Thyroid gland (tissue), 4 donors: ENCODE measurements around the gene MEP1B. TPM values are rescaled to one million over a fixed set of nuclear protein-coding genes. Genes with fewer than 3 reads are reported as not detected.

Experiments
- DNase-seq, 2 donors: peaks; one replicate each; pipeline ENCODE4 v3.0.0-alpha.2; 2019
- H3K27ac ChIP-seq, 3 donors: fragments of 200-600 bp; sonication (generic); 1 replicate in 2 of 3; 2 replicates in 1 of 3; pipeline ENCODE4 v1.5.1; 2016 to 2019; ENCODE audit warnings: mild to moderate bottlenecking in 1 of 3, moderate library complexity in 1 of 3
- H3K27me3 ChIP-seq: fragments of 200-600 bp; sonication (generic); one replicate; pipeline ENCODE4 v1.5.1; 2019
- H3K36me3 ChIP-seq, 2 donors: fragments of 200-600 bp; sonication (generic); one replicate each; pipeline ENCODE4 v1.5.1; 2016 to 2019
- H3K4me1 ChIP-seq, 2 donors: fragments of 200-600 bp; sonication (generic); one replicate each; pipeline ENCODE4 v1.5.1; 2017 to 2019
- H3K4me3 ChIP-seq, 3 donors: fragments of 200-600 bp; sonication (generic); replicated peaks in 1 of 3; 1 replicate in 2 of 3; 2 replicates in 1 of 3; pipeline ENCODE4 v1.5.1; 2016; ENCODE audit warnings: mild to moderate bottlenecking in 1 of 3
- H3K9me3 ChIP-seq: fragments of 200-600 bp; sonication (generic); one replicate; pipeline ENCODE4 v1.5.1; 2017
- POLR2A ChIP-seq, 2 donors: fragments of 450-650 bp; IDR thresholded peaks; one replicate each; pipeline ENCODE4 v1.6.1; 2017; ENCODE audit warnings: antibody characterized with exemption in 2 of 2, mild to moderate bottlenecking in 2 of 2, moderate library complexity in 1 of 2
- WGBS, 2 donors: methylation state at CpG; one replicate each; pipeline ENCODE4 v1.1.5; 2017; 5-methylcytosine and 5-hydroxymethylcytosine counted together
- intact Hi-C: fragments of 100-400 bp; cut with DNase I; formaldehyde crosslinking; loops from one replicate; pipeline ENCODE4 v1.15.1; 2023
- total RNA-seq, 4 donors: library from RNA; depleted of rRNA; stranded (reverse); fragments of >200 nt; gene quantifications; one replicate each; pipeline ENCODE4 v1.2.3, GENCODE V29; 2016
- TF ChIP-seq, protein P1 (sequence below), 6 experiments: fragments of 200-600 bp in 3 of 6; fragments of 450-650 bp in 3 of 6; sonication (generic) in 3 of 6; IDR thresholded peaks; one replicate each; pipeline ENCODE4 v1.5.1; 2016 to 2019; ENCODE audit warnings: antibody characterized with exemption in 6 of 6, mild to moderate bottlenecking in 2 of 6, inconsistent platforms in 1 of 6, moderate library complexity in 1 of 6

Gene MEP1B
- total RNA-seq, 4 donors from 2014 or later = 0.38 TPM; not detected in 3

DNA sequence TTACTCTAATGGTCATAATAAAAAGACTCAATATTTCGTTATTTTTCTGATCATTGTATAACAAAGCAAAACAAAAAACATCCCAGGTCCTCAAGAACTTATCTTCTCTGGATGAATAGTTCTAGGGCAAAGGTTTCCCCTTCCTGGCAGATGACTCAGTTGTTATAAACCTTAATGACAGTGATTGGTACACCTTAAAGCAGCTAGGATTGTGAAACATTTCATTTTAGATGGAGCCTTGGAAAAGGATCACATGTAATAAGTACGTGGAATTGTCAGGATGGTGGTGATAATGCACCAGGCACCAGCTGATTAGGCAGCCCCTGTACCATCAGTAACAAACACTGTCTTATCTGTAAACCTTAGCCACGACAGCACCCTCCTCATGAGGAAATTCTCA lies 47.2 kb downstream of the MEP1B start:
- 58 to 88% methylated on average over 3 of the region's 3 CpGs for WGBS, 2 donors
- H3K36me3 ChIP-seq = no peaks in the 10 kb centered on the region
- intact Hi-C loops = no loop called here
- H3K27me3 ChIP-seq = no peaks in the 10 kb centered on the region
- no peak overlapping the region for H3K27ac ChIP-seq
- no peaks in the 10 kb centered on the region for H3K4me1 ChIP-seq
- no peaks in the 10 kb centered on the region for H3K9me3 ChIP-seq
- TF ChIP-seq, protein P1, sequence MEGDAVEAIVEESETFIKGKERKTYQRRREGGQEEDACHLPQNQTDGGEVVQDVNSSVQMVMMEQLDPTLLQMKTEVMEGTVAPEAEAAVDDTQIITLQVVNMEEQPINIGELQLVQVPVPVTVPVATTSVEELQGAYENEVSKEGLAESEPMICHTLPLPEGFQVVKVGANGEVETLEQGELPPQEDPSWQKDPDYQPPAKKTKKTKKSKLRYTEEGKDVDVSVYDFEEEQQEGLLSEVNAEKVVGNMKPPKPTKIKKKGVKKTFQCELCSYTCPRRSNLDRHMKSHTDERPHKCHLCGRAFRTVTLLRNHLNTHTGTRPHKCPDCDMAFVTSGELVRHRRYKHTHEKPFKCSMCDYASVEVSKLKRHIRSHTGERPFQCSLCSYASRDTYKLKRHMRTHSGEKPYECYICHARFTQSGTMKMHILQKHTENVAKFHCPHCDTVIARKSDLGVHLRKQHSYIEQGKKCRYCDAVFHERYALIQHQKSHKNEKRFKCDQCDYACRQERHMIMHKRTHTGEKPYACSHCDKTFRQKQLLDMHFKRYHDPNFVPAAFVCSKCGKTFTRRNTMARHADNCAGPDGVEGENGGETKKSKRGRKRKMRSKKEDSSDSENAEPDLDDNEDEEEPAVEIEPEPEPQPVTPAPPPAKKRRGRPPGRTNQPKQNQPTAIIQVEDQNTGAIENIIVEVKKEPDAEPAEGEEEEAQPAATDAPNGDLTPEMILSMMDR (IDR thresholded peaks at IDR 0.05) = no peak
- TF ChIP-seq POLR2A (IDR thresholded peaks at IDR 0.05) = no peak
- no peak overlapping the region for H3K4me3 ChIP-seq
- DNase-seq = no peak

DNA sequence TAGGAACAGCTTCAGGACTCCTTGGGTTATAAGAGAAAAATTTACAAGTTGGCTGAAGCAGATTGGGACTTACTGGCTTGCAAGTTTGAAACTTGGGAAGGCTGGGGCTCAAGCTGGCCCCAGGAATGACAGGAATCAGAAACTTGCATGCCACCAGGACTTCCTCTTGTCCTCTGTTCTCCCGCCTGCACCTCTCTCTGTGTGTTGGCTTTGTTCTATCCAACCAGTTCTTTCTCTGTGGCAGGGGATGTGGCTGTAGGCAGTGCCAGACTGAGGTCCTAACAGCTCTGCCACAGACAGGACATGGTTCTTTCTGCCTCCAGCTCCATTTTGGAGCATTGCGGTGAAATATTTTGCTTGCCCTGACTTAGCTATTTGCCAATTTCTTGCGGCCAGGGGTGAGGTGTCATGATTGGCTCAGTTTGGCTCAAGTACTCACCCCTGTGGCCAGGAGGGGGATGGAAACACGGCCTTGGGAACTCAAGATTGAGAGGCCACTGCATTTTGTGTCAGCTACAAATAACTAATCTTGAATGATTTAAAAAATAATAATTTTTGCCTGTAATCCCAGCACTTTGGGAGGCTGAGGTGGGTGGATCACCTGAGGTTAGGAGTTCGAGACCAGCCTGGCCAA lies 48.9 kb downstream of the MEP1B start:
- no peaks in the 10 kb centered on the region for H3K9me3 ChIP-seq
- intact Hi-C loops = no loop called here
- H3K4me1 ChIP-seq = no peaks in the 10 kb centered on the region
- no peak for DNase-seq
- no peak overlapping the region for H3K27ac ChIP-seq
- WGBS, 2 donors = 92% methylated on average over 5 of the region's 5 CpGs
- no peaks in the 10 kb centered on the region for H3K27me3 ChIP-seq
- H3K36me3 ChIP-seq = no peaks in the 10 kb centered on the region
- no peak overlapping the region for H3K4me3 ChIP-seq
- no peak for TF ChIP-seq POLR2A (IDR thresholded peaks at IDR 0.05)
- TF ChIP-seq, protein P1 (IDR thresholded peaks at IDR 0.05) = no peak

DNA sequence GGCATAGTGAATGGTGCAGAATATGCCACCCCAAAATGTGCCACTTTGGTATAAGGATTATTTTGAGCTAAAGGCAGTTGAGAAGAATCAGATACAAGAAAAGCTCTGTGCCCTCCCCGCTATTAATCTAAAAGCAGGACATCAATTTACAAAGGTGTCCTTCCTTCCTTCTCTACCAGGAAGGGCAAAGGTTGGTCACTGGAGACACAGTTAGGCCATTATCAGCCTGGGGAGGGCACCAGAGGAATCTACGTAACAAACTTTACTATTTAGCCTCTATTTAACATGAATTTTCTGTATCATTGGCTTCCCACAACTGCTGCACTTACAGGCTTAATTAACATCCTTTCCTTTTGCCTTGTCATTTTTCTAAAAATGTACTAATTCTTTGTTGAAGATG lies 52.6 kb downstream of the MEP1B start:
- no peak for DNase-seq
- Histone ChIP-seq H3K9me3 (no peaks in the 10 kb centered on the region), H3K36me3 (no peaks in the 10 kb centered on the region), H3K4me3 (no peak overlapping the region), H3K27ac (no peak overlapping the region), H3K4me1 (no peaks in the 10 kb centered on the region), H3K27me3 (no peaks in the 10 kb centered on the region)
- intact Hi-C loops = no loop called here
- TF ChIP-seq POLR2A (IDR thresholded peaks at IDR 0.05) = no peak
- TF ChIP-seq, protein P1 (IDR thresholded peaks at IDR 0.05) = no peak
- 85 to 94% methylated on average over 2 of the region's 2 CpGs for WGBS, 2 donors

DNA sequence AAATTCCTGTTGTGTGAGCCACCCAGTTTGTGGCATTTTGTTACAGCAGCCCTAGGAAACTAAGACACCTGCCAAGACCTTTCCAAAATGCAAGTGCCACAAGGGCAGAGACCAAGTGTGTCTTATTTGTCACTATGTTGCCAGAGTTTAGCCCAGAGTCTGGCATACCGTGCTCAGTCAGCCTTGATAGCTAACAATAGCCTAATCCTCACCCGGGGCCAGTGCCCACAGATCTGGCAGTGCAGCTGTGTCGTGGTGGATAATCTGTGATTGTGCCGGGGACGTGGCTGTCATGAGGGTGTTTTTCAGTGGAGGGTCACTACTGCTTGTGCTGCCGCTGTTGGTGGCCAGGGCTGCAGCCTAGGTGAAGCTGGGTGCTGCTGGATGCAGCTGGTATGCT lies 53.5 kb downstream of the MEP1B start:
- Histone ChIP-seq H3K4me3 (no peak overlapping the region), H3K27ac (no peak overlapping the region), H3K27me3 (no peaks in the 10 kb centered on the region), H3K36me3 (no peaks in the 10 kb centered on the region), H3K4me1 (no peaks in the 10 kb centered on the region), H3K9me3 (no peaks in the 10 kb centered on the region)
- no peak for TF ChIP-seq POLR2A (IDR thresholded peaks at IDR 0.05)
- TF ChIP-seq, protein P1 (IDR thresholded peaks at IDR 0.05) = no peak
- no peak for DNase-seq
- intact Hi-C loops = no loop called here
- WGBS, 2 donors = 90% methylated on average over 5 to 6 of the region's 6 CpGs

DNA sequence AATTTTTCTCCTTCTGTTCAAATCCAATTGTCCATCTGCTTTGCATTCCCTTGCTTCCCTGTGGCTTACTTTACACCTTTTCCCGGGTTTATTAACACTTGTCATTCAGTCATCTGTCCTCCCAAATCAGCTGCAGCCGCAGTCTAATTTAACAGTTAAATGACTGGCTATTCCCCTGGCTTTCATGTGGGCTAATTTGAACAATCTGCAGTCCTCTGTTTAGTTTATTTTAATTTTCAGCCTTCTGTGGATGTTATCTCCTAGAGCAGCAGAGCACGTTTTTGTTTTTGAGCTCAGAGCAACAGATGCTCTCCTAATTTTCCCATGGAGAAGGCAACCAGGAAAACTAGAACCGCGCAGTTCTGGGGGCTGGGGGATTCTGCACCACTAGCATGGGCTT lies 55.0 kb downstream of the MEP1B start:
- 66 to 76% methylated on average over 5 of the region's 5 CpGs for WGBS, 2 donors
- no peak overlapping the region for H3K4me3 ChIP-seq
- H3K27ac ChIP-seq = no peak overlapping the region
- intact Hi-C loops = no loop called here
- H3K27me3 ChIP-seq = no peaks in the 10 kb centered on the region
- TF ChIP-seq POLR2A (IDR thresholded peaks at IDR 0.05) = no peak
- TF ChIP-seq, protein P1 (IDR thresholded peaks at IDR 0.05) = no peak
- no peak for DNase-seq
- no peaks in the 10 kb centered on the region for H3K36me3 ChIP-seq
- no peaks in the 10 kb centered on the region for H3K4me1 ChIP-seq
- no peaks in the 10 kb centered on the region for H3K9me3 ChIP-seq
